B cell (primary cell): ENCODE results near the gene BEAN1. TPM values are rescaled to one million over a fixed set of nuclear protein-coding genes. Genes with fewer than 3 reads are reported as not detected.

Experiments used
- ATAC-seq: fragments of 200-7000 bp; cut with Tn5 transposase; one replicate; pipeline ENCODE4 v1.10.0; 2021; ENCODE audit warnings: low read depth, mild to moderate bottlenecking, moderate number of reproducible peaks, moderate library complexity
- CTCF ChIA-PET: fragments of 350-600 bp; sonication (Branson Sonifier 250); formaldehyde crosslinking; loops from one replicate; lab custom pipeline; 2021; ENCODE audit warnings: antibody characterized with exemption, inconsistent platforms; lab: Charles Lee
- POLR2A ChIA-PET: fragments of 350-600 bp; sonication (Branson Sonifier 250); formaldehyde crosslinking; loops from one replicate; lab custom pipeline; 2021; ENCODE audit warnings: antibody characterized with exemption; lab: Charles Lee
- DNase-seq: peaks from one replicate; pipeline ENCODE4 v3.0.0; 2013
- H2AFZ ChIP-seq: 2 replicates; pipeline ENCODE4 v1.6.1; 2012; ENCODE audit warnings: mild to moderate bottlenecking, low read depth, low read length; ENCODE audit not compliant: insufficient read depth, poor library complexity, severe bottlenecking
- H3K27ac ChIP-seq, 2 donors: 1 replicate in 1 of 2; 2 replicates in 1 of 2; pipeline ENCODE4 v1.5.1; 2012 to 2013; ENCODE audit warnings: low read length in 2 of 2, mild to moderate bottlenecking in 2 of 2, moderate library complexity in 1 of 2
- H3K27me3 ChIP-seq, 4 experiments: fragments of 200-600 bp in 1 of 4; sonication (generic) in 1 of 4; replicated peaks in 1 of 4; 1 replicate in 2 of 4; 2 replicates in 2 of 4; pipeline versions ENCODE4 v1.6.1 to v1.7.0; 2013 to 2016; ENCODE audit warnings: low read length in 3 of 4, mild to moderate bottlenecking in 2 of 4, mixed read lengths in 1 of 4, moderate library complexity in 1 of 4; ENCODE audit not compliant: insufficient read depth in 4 of 4, control insufficient read depth in 3 of 4; ENCODE audit errors: control extremely low read depth in 1 of 4
- H3K36me3 ChIP-seq, 2 experiments: replicated peaks in 1 of 2; 1 replicate in 1 of 2; 2 replicates in 1 of 2; pipeline versions ENCODE4 v1.6.1 to v1.7.1; 2013; ENCODE audit warnings: low read length in 1 of 2; ENCODE audit not compliant: insufficient read depth in 2 of 2, control insufficient read depth in 1 of 2; ENCODE audit errors: control extremely low read depth in 1 of 2, extremely low read depth in 1 of 2
- H3K4me1 ChIP-seq, 2 donors: fragments of 200-600 bp in 1 of 2; sonication (generic) in 1 of 2; 1 replicate in 1 of 2; 2 replicates in 1 of 2; pipeline versions ENCODE4 v1.5.1 to v1.6.1; 2013 to 2017; ENCODE audit warnings: low read length in 2 of 2; ENCODE audit not compliant: control insufficient read depth in 2 of 2, insufficient read depth in 2 of 2
- H3K4me2 ChIP-seq: replicated peaks from 2 replicates; pipeline ENCODE3; 2012; ENCODE audit warnings: mild to moderate bottlenecking, low read depth, low read length; ENCODE audit not compliant: poor library complexity, severe bottlenecking
- H3K4me3 ChIP-seq, 5 experiments: fragments of 200-600 bp in 1 of 5; sonication (generic) in 1 of 5; 1 replicate in 3 of 5; 2 replicates in 2 of 5; pipeline versions ENCODE4 v1.5.1 to v1.7.0; 2011 to 2016; ENCODE audit warnings: low read length in 4 of 5, mild to moderate bottlenecking in 4 of 5, low read depth in 2 of 5, control low read depth in 1 of 5, moderate library complexity in 1 of 5; ENCODE audit not compliant: insufficient read depth in 1 of 5; ENCODE audit errors: control extremely low read depth in 1 of 5, extremely low read depth in 1 of 5
- H3K79me2 ChIP-seq: fragments of 200-600 bp; sonication (generic); one replicate; pipeline ENCODE4 v1.6.0; 2016; ENCODE audit warnings: low read length; ENCODE audit not compliant: control insufficient read depth, insufficient read depth
- H3K9ac ChIP-seq: fragments of 200-600 bp; sonication (generic); 2 replicates; pipeline ENCODE4 v1.6.1; 2017; ENCODE audit warnings: mild to moderate bottlenecking, low read length, moderate library complexity
- H3K9me3 ChIP-seq, 3 donors: one replicate each; pipeline versions ENCODE4 v1.6.1 to v1.7.1; 2013; ENCODE audit warnings: low read length in 2 of 3; ENCODE audit not compliant: control insufficient read depth in 2 of 3, insufficient read depth in 1 of 3; ENCODE audit errors: control extremely low read depth in 1 of 3
- H4K20me1 ChIP-seq: 2 replicates; pipeline ENCODE4 v1.6.0; 2012; ENCODE audit warnings: mild to moderate bottlenecking, low read length; ENCODE audit not compliant: insufficient read depth, control insufficient read depth, poor library complexity, severe bottlenecking
- H3K27ac Mint-ChIP-seq: one replicate; pipeline ENCODE4 v1.8.0; 2021; ENCODE audit warnings: mixed read lengths
- H3K27me3 Mint-ChIP-seq: one replicate; pipeline ENCODE4 v1.8.0; 2021; ENCODE audit warnings: mixed read lengths
- H3K4me1 Mint-ChIP-seq: one replicate; pipeline ENCODE4 v1.8.0; 2021; ENCODE audit warnings: mixed read lengths
- H3K4me3 Mint-ChIP-seq: one replicate; pipeline ENCODE4 v1.8.0; 2021; ENCODE audit warnings: mixed read lengths
- H3K9me3 Mint-ChIP-seq: one replicate; pipeline ENCODE4 v1.8.0; 2022; ENCODE audit warnings: mixed read lengths; ENCODE audit not compliant: insufficient read depth
- CTCF ChIP-seq: fragments of 200-600 bp; IDR thresholded peaks from one replicate; pipeline ENCODE4 v1.8.0; 2022; ENCODE audit warnings: antibody characterized with exemption, mild to moderate bottlenecking
- EZH2 ChIP-seq: IDR thresholded peaks from 2 replicates; pipeline ENCODE4 v1.6.1; 2012; ENCODE audit warnings: borderline replicate concordance, low read depth, mild to moderate bottlenecking, moderate library complexity, low read length; ENCODE audit not compliant: insufficient read depth, poor library complexity, severe bottlenecking
- WGBS: methylation state at CpG from one replicate; pipeline ENCODE4 v1.1.5; 2013; ENCODE audit warnings: missing lambda C conversion rate; ENCODE audit not compliant: insufficient coverage; 5-methylcytosine and 5-hydroxymethylcytosine counted together
- intact Hi-C: fragments of 100-400 bp; cut with micrococcal nuclease; formaldehyde crosslinking; loops from one replicate; pipeline ENCODE4 v1.10.0; 2022
- polyA plus RNA-seq: library from polyadenylated mRNA; depleted of rRNA; stranded (reverse); fragments of >200 nt; gene quantifications from 2 replicates; pipeline ENCODE4 v1.2.3, GENCODE V29; 2012
- total RNA-seq, 2 donors: library from RNA; stranded (reverse); fragments of 120-200 nt in 1 of 2; gene quantifications; 1 replicate in 1 of 2; 2 replicates in 1 of 2; pipeline versions ENCODE4 v1.2.3 to v1.2.4, GENCODE V29; 2013 to 2022

BEAN1 gene
- total and polyA plus RNA-seq, 2 donors (not counting 1 experiment from before 2014, with no cell fraction given), result not detected

DNA sequence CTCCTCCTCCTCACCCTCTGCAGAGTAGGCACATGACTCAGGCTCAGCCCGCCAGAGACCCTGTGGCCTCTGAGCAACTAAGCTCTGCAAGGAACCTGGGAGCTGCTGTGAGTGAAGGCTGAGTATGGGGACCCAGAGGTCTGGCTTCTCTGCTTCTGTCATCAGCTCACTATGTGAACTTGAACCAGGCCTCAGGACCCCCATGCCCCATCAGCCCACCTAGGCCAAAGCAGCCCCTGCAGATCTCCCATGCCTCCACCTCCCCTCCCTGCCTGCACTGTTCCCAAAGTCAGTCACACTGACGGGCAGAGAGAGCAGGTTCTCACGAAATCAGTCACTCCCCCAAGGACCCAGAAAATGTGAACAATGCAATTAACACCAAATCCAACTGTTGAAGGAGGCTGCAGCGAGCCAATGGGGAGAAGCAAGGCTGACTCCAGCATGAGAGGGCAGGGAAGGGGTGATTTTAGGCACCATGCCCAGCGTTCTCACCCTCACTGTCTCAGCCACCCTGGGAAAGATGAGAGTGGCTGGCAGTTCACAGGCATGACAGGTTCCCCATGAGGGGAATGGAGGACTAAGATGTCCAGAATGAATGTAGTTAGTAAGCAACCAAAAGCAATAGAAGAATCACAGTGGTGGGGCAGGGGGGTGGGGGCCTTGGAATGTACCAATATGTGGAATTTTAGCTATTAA, 60.6 kb downstream of the BEAN1 start:
- peaks cover 19% of the 10 kb centered on the region for H3K4me1 Mint-ChIP-seq
- peaks cover 11 to 17% of the 10 kb centered on the region in 2 donors for H3K4me1 ChIP-seq
- no peaks in the 10 kb centered on the region for H3K9me3 Mint-ChIP-seq
- H3K36me3 ChIP-seq, result no peaks in the 10 kb centered on the region
- ChIA-PET CTCF (interaction anchor here (0.6 to 1.7 kb wide), 5 partner anchors 11 to 63 kb away, joined by 3 to 4 read pairs (median 3); no protein-coding TSS in a partner anchor), POLR2A (interaction anchor here (0.5 kb wide), 1 partner anchor 8 kb away, joined by 3 read pairs; no protein-coding TSS in a partner anchor)
- no peak overlapping the region for H3K4me3 Mint-ChIP-seq
- H3K9ac ChIP-seq, result no peak overlapping the region
- H3K27me3 Mint-ChIP-seq, result peaks cover 3% of the 10 kb centered on the region
- H3K27ac Mint-ChIP-seq, result no peak overlapping the region
- H3K79me2 ChIP-seq, result no peaks in the 10 kb centered on the region
- no peak overlapping the region for H2AFZ ChIP-seq
- peaks cover 0 to 13% (median under 1%) of the 10 kb centered on the region in 4 experiments for H3K27me3 ChIP-seq
- no peak for TF ChIP-seq CTCF
- no peak for TF ChIP-seq EZH2
- intact Hi-C loops, result no loop called here
- whole genome bisulfite sequencing, result 94% methylated on average over 3 of the region's 5 CpGs
- no peak overlapping the region for H3K4me2 ChIP-seq
- H3K27ac ChIP-seq, result no peak overlapping the region
- no peak for ATAC-seq
- DNase-seq, result no peak
- H3K4me3 ChIP-seq, result no peak overlapping the region
- peaks cover 0 to 3% (median 0%) of the 10 kb centered on the region in 3 donors for H3K9me3 ChIP-seq
- H4K20me1 ChIP-seq, result no peaks in the 10 kb centered on the region

GRCh38 chr16:66488505-66488904, 61.4 kb downstream of the BEAN1 start:
- no peak overlapping the region for H3K4me2 ChIP-seq

More at GRCh38 chr16:66488505-66488904, 61.4 kb downstream of the BEAN1 start:
- DNase-seq (no peak), ATAC-seq (no peak)
- ChIA-PET POLR2A (no interaction called here), CTCF (interaction anchor here (0.6 to 1.7 kb wide), 3 partner anchors 12 to 62 kb away, joined by 3 to 4 read pairs (median 3); no protein-coding TSS in a partner anchor)
- Mint-ChIP-seq H3K4me3 (no peak overlapping the region), H3K4me1 (peaks cover 13% of the 10 kb centered on the region), H3K27ac (no peak overlapping the region), H3K27me3 (peaks cover 3% of the 10 kb centered on the region), H3K9me3 (no peaks in the 10 kb centered on the region)
- H3K27ac ChIP-seq, result no peak overlapping the region
- peaks cover 6 to 13% of the 10 kb centered on the region in 2 donors for H3K4me1 ChIP-seq
- H3K79me2 ChIP-seq, result no peaks in the 10 kb centered on the region
- H3K9me3 ChIP-seq, result peaks cover 0 to 3% (median 0%) of the 10 kb centered on the region in 3 donors
- TF ChIP-seq EZH2, result no peak
- TF ChIP-seq CTCF, result no peak
- H3K27me3 ChIP-seq, result peaks cover 0 to 19% (median under 1%) of the 10 kb centered on the region in 4 experiments
- H3K9ac ChIP-seq, result no peak overlapping the region
- H3K4me3 ChIP-seq, result no peak overlapping the region
- no peaks in the 10 kb centered on the region for H4K20me1 ChIP-seq
- H2AFZ ChIP-seq, result no peak overlapping the region
- intact Hi-C loops, result no loop called here
- WGBS, result 100% methylated on average over 1 of the region's 1 CpG
- H3K36me3 ChIP-seq, result no peaks in the 10 kb centered on the region
